Parathyroid adenoma (tissue), 2 donors: Measurements from ENCODE around the gene CADPS.

Experiments used
- H2AFZ ChIP-seq: fragments of 300-600 bp; sonication (generic); one replicate; pipeline ENCODE4 v1.7.0; 2017; ENCODE audit warnings: antibody characterized with exemption, mild to moderate bottlenecking
- H3K27ac ChIP-seq: fragments of 300-600 bp; sonication (generic); one replicate; pipeline ENCODE4 v1.7.0; 2017
- H3K27me3 ChIP-seq: fragments of 300-600 bp; sonication (generic); one replicate; pipeline ENCODE4 v1.7.0; 2017; ENCODE audit warnings: low read length; ENCODE audit not compliant: control insufficient read depth, insufficient read depth
- H3K36me3 ChIP-seq: fragments of 300-600 bp; sonication (generic); one replicate; pipeline ENCODE4 v1.7.0; 2017; ENCODE audit warnings: low read length; ENCODE audit not compliant: control insufficient read depth, insufficient read depth
- H3K4me1 ChIP-seq: fragments of 300-600 bp; sonication (generic); one replicate; pipeline ENCODE4 v1.7.0; 2017; ENCODE audit warnings: control low read depth
- H3K4me2 ChIP-seq: fragments of 300-600 bp; sonication (generic); one replicate; pipeline ENCODE4 v1.7.0; 2017; ENCODE audit warnings: low read length
- H3K4me3 ChIP-seq: fragments of 300-600 bp; sonication (generic); one replicate; pipeline ENCODE4 v1.7.0; 2017; ENCODE audit warnings: low read depth, low read length
- H3K79me2 ChIP-seq: fragments of 300-600 bp; sonication (generic); one replicate; pipeline ENCODE4 v1.7.0; 2017; ENCODE audit warnings: control low read depth
- H3K9ac ChIP-seq: fragments of 300-600 bp; sonication (generic); one replicate; pipeline ENCODE4 v1.7.0; 2017; ENCODE audit warnings: mild to moderate bottlenecking
- H3K9me3 ChIP-seq: fragments of 300-600 bp; sonication (generic); one replicate; pipeline ENCODE4 v1.7.0; 2017; ENCODE audit warnings: low read length; ENCODE audit not compliant: control insufficient read depth
- TF ChIP-seq, protein P1 (sequence below): fragments of 300-600 bp; sonication (generic); IDR thresholded peaks from one replicate; pipeline ENCODE4 v1.7.0; 2017; ENCODE audit warnings: antibody characterized with exemption, mild to moderate bottlenecking
- donor health status: primary hyperparathyroidism.

Gene CADPS

DNA sequence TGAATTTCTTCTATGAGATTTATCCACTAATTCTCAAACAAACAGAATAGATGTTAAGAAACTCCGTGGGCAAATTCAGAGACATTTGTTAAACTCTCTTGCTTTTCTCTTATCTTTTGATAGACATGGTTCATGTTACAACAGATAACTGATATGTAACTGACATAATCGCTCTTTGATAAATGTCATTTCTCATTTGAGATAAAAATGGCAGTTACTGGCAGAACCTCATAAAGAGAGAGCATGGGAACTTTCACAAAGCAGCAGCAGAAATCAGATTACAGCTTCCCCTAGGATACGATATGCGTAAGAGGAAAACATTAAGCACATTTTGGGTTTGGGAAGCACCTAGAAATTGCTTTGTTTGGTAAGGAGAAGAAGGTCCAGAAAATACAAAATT is 126.1 kb downstream of the CADPS start:
- no peak overlapping the region for H3K4me2 ChIP-seq
- H3K4me1 ChIP-seq, result peaks cover 7% of the 10 kb centered on the region
- no peaks in the 10 kb centered on the region for H3K9me3 ChIP-seq
- H3K27ac ChIP-seq, result no peak overlapping the region
- peaks cover 6% of the 10 kb centered on the region for H3K79me2 ChIP-seq
- no peak overlapping the region for H3K9ac ChIP-seq
- H3K4me3 ChIP-seq, result no peak overlapping the region
- TF ChIP-seq, protein P1, sequence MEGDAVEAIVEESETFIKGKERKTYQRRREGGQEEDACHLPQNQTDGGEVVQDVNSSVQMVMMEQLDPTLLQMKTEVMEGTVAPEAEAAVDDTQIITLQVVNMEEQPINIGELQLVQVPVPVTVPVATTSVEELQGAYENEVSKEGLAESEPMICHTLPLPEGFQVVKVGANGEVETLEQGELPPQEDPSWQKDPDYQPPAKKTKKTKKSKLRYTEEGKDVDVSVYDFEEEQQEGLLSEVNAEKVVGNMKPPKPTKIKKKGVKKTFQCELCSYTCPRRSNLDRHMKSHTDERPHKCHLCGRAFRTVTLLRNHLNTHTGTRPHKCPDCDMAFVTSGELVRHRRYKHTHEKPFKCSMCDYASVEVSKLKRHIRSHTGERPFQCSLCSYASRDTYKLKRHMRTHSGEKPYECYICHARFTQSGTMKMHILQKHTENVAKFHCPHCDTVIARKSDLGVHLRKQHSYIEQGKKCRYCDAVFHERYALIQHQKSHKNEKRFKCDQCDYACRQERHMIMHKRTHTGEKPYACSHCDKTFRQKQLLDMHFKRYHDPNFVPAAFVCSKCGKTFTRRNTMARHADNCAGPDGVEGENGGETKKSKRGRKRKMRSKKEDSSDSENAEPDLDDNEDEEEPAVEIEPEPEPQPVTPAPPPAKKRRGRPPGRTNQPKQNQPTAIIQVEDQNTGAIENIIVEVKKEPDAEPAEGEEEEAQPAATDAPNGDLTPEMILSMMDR, result no peak
- no peaks in the 10 kb centered on the region for H3K36me3 ChIP-seq
- no peaks in the 10 kb centered on the region for H3K27me3 ChIP-seq
- H2AFZ ChIP-seq, result no peak overlapping the region

DNA sequence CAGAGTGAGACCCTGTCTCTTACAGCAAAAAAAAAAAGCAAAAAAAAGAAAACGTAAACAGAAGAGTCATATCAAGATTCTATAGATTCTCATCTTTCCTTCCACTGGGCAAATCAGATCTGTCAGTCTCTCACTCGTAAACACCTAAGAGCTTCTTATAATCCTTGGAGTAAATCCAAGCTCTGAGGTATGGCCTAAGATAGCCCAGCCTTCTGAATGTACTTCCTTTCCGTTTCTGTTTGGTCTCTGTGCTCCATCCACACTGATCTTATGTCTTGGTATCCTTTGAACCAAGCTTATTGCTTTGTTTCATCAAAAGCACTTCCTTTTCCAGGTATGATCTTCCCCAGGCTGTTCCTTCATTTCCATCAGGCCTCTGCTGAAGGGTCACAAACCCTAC is 137.8 kb downstream of the CADPS start:
- Histone ChIP-seq H3K27me3 (no peaks in the 10 kb centered on the region), H3K36me3 (no peaks in the 10 kb centered on the region), H3K9me3 (no peaks in the 10 kb centered on the region), H3K4me1 (no peaks in the 10 kb centered on the region), H3K4me3 (no peak overlapping the region), H3K9ac (no peak overlapping the region), H3K4me2 (no peak overlapping the region), H2AFZ (no peak overlapping the region), H3K79me2 (peaks cover 5% of the 10 kb centered on the region), H3K27ac (no peak overlapping the region)
- TF ChIP-seq, protein P1, result no peak

DNA sequence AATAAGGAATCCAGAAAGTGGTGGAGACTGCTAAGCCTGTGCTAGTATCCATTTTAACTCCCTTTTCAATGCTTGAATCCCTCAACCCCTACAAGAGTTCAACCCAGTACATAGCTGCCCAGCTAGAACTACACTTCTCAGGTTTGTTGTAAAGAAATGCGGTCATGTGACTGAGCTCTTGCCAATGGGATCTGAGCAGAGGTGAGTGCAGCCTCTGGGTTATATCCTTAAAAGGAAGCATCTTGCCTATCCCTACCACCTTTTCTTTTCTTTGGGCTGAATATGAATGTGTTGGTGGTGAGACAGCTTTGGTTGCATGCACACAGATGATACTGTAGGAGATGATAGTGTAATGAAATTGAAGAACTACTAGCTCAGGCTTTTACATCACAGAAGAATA is 139.7 kb downstream of the CADPS start:
- Histone ChIP-seq H3K9ac (no peak overlapping the region), H3K27me3 (no peaks in the 10 kb centered on the region), H3K79me2 (peaks cover 5% of the 10 kb centered on the region), H2AFZ (no peak overlapping the region), H3K4me2 (no peak overlapping the region), H3K27ac (no peak overlapping the region), H3K9me3 (no peaks in the 10 kb centered on the region), H3K4me1 (no peaks in the 10 kb centered on the region), H3K4me3 (no peak overlapping the region), H3K36me3 (no peaks in the 10 kb centered on the region)
- TF ChIP-seq, protein P1, result no peak

DNA sequence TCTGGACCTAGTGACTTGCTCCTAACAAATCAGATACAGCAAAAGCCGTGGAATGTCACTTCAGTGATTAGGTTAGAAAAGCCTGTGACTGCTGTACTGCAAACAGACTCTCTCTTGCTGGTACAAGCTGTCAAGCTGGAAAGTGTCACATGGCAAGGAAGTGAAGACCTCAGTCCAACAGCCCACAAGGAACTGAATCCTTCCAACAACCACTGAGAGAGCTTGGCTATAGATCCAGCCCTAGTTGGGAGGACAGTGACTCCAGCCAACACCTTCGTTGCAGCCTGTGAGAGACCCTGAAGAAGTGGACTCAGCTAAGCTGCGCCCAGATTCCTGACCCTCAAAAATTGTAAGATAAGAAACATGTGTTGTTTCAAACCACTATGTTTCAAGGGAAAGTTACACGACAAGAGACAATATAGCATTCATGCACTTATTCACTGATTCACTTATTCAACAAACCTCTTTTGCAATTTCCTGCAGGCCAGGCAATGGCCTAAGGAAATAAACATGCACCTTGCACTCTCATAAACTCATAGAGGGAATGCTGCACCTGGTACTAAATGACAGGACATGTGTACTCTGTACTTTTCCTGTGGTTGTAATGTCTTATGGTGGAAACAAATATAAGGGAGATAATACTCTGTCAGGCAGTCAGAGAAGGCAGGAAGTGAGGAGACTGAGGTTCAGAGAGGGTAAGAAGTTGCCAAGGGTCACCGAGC is 142.9 kb downstream of the CADPS start:
- Histone ChIP-seq H3K4me1 (peaks cover 3% of the 10 kb centered on the region), H3K79me2 (no peaks in the 10 kb centered on the region), H3K36me3 (no peaks in the 10 kb centered on the region), H2AFZ (no peak overlapping the region), H3K4me3 (no peak overlapping the region), H3K27me3 (no peaks in the 10 kb centered on the region), H3K9me3 (no peaks in the 10 kb centered on the region), H3K9ac (no peak overlapping the region), H3K27ac (no peak overlapping the region), H3K4me2 (no peak overlapping the region)
- TF ChIP-seq, protein P1, result no peak

DNA sequence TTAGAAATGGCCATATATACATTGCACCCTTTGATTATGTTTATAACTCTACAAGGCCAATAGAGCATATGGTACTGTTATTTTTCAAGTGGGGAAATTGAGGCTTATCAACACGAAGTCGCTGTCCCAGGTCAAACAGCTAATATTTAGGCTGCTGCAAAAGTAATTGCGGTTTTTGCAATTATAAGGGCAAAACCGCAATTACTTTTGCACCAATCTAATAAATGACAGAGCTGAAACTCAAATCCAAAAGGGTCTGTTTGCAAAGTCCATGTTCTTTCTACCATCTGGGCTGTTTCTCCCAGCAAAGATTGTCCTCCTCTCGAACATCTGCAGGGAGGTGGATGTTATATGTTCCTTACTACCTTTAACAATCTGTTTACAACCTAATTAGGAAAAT is 147.2 kb downstream of the CADPS start:
- H3K27ac ChIP-seq, result no peak overlapping the region
- H3K9ac ChIP-seq, result no peak overlapping the region
- H2AFZ ChIP-seq, result no peak overlapping the region
- H3K36me3 ChIP-seq, result no peaks in the 10 kb centered on the region
- H3K27me3 ChIP-seq, result no peaks in the 10 kb centered on the region
- no peaks in the 10 kb centered on the region for H3K79me2 ChIP-seq
- no peak overlapping the region for H3K4me2 ChIP-seq
- TF ChIP-seq, protein P1, result no peak
- peaks cover 15% of the 10 kb centered on the region for H3K4me1 ChIP-seq
- H3K9me3 ChIP-seq, result no peaks in the 10 kb centered on the region
- H3K4me3 ChIP-seq, result no peak overlapping the region
